HG03175 (cell line): ENCODE data around the gene STON2.

Experiments
- ATAC-seq: cut with Tn5 transposase; IDR thresholded peaks from one replicate; pipeline ENCODE4 v1.9.1; 2021; ENCODE audit warnings: mild to moderate bottlenecking, moderate library complexity; ENCODE audit not compliant: unreplicated experiment

The STON2 gene

GRCh38 chr14:81303258-81303935 is 96.7 kb downstream of the STON2 start:
- peak; percentile 99 for ATAC-seq

- ATAC-seq = no peak
Observed at GRCh38 chr14:81302638-81303037, 97.5 kb downstream of the STON2 start.

- ATAC-seq = no peak
Observed at GRCh38 chr14:81301813-81302212, 98.3 kb downstream of the STON2 start.

- ATAC-seq = no peak
Observed at GRCh38 chr14:81301371-81301770, 98.8 kb downstream of the STON2 start.

GRCh38 chr14:81298911-81299310 is 101.2 kb downstream of the STON2 start:
- ATAC-seq = no peak

GRCh38 chr14:81298122-81298521 is 102.0 kb downstream of the STON2 start:
- no peak for ATAC-seq

GRCh38 chr14:81295958-81296923 is 103.9 kb downstream of the STON2 start:
- no peak for ATAC-seq

GRCh38 chr14:81289516-81289915 is 110.6 kb downstream of the STON2 start:
- ATAC-seq = no peak

- ATAC-seq = no peak
Observed at GRCh38 chr14:81286574-81287370, 113.4 kb downstream of the STON2 start.

- no peak for ATAC-seq
Observed at GRCh38 chr14:81285245-81285644, 114.9 kb downstream of the STON2 start.

GRCh38 chr14:81281332-81281731 is 118.8 kb downstream of the STON2 start:
- ATAC-seq = no peak

GRCh38 chr14:81280136-81280791 is 119.9 kb downstream of the STON2 start:
- ATAC-seq = no peak

GRCh38 chr14:81277096-81277495 is 123.0 kb downstream of the STON2 start:
- ATAC-seq = no peak

- peak; percentile 86 for ATAC-seq
Observed at GRCh38 chr14:81276073-81277069, 123.8 kb downstream of the STON2 start.

GRCh38 chr14:81275305-81276072 is 124.6 kb downstream of the STON2 start:
- no peak for ATAC-seq

- no peak for ATAC-seq
Observed at GRCh38 chr14:81273961-81274575, 126.1 kb downstream of the STON2 start.

GRCh38 chr14:81273521-81273920 is 126.6 kb downstream of the STON2 start:
- no peak for ATAC-seq

GRCh38 chr14:81272317-81272716 is 127.8 kb downstream of the STON2 start:
- no peak for ATAC-seq
